ENCODE results near the gene ST6GALNAC3. TPM values are rescaled to one million over a fixed set of nuclear protein-coding genes. Genes with fewer than 3 reads are reported as not detected.

The ST6GALNAC3 gene
- total RNA-seq, 1 donor from 2014 or later: 22.0 TPM

DNA sequence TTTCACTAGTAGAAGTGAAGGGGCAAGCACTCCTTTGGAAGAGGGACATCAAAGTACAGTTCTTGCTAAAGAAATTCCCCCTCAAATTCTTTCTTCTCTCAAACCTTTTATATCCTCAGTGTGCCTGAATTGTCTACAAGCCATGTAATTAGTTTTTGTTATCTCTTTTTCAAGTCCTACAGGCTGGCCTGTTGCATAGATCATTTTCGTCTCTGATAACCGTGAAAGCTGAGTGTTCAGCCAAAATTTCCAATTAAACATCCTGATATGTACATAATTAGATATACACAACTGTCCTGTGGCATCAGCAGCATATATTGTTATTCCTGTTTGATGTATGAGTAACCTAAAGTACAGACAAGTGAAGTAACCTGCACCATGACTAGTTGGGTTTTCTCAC lies 417.2 kb downstream of the ST6GALNAC3 start:
- Mint-ChIP-seq H3K4me1 (peaks cover 16% of the 10 kb centered on the region), H3K4me3 (no peak overlapping the region), H3K9me3 (peaks cover 9% of the 10 kb centered on the region), H3K36me3 (ENCODE audit: low read depth) (peaks cover 22% of the 10 kb centered on the region), H3K27me3 (ENCODE audit: low read depth) (no peaks in the 10 kb centered on the region), H3K27ac (ENCODE audit: unreplicated experiment) (no peak overlapping the region)
- TF ChIP-seq, protein P1, sequence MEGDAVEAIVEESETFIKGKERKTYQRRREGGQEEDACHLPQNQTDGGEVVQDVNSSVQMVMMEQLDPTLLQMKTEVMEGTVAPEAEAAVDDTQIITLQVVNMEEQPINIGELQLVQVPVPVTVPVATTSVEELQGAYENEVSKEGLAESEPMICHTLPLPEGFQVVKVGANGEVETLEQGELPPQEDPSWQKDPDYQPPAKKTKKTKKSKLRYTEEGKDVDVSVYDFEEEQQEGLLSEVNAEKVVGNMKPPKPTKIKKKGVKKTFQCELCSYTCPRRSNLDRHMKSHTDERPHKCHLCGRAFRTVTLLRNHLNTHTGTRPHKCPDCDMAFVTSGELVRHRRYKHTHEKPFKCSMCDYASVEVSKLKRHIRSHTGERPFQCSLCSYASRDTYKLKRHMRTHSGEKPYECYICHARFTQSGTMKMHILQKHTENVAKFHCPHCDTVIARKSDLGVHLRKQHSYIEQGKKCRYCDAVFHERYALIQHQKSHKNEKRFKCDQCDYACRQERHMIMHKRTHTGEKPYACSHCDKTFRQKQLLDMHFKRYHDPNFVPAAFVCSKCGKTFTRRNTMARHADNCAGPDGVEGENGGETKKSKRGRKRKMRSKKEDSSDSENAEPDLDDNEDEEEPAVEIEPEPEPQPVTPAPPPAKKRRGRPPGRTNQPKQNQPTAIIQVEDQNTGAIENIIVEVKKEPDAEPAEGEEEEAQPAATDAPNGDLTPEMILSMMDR (conservative IDR thresholded peaks at IDR 0.05): no peak
- DNase-seq (ENCODE audit: low read depth, low spot score): no peak

DNA sequence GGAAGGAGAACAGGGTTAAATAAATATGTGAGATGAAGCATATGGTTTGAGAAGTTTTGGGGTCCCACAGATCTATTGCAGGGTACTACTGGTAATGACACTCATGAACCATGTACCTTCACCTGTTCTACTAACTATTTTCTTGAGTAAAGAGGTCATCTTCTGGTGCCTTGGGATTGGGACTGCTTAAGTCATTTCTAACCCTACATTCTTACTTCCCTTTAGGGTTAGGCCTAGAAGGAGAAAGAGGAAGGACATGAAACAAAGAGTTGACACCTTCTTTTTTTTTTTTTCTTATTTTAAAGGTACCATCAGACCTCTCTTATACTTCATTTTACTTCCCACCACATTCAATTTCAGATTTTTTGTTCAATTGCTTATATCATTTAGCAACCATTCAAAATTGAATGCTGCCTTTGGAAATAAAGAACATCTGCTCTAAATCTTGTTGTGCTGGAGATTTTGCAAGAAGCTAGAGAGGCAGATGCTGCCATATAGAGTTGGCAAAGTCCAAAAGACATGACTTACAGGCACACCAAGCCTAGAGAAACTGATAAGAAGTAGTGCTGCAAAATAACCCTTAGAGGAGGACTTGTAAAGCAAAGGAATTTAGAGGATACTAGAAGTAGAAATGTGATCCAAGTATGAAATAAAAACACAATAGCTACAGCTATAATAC lies 418.3 kb downstream of the ST6GALNAC3 start:
- TF ChIP-seq, protein P1 (conservative IDR thresholded peaks at IDR 0.05): no peak
- peaks cover 19% of the 10 kb centered on the region for H3K36me3 Mint-ChIP-seq (ENCODE audit: low read depth)
- no peak for DNase-seq (ENCODE audit: low read depth, low spot score)
- H3K27me3 Mint-ChIP-seq (ENCODE audit: low read depth): no peaks in the 10 kb centered on the region
- no peak overlapping the region for H3K27ac Mint-ChIP-seq (ENCODE audit: unreplicated experiment)
- peaks cover 25% of the 10 kb centered on the region for H3K4me1 Mint-ChIP-seq
- peaks cover 3% of the 10 kb centered on the region for H3K9me3 Mint-ChIP-seq
- H3K4me3 Mint-ChIP-seq: no peak overlapping the region

DNA sequence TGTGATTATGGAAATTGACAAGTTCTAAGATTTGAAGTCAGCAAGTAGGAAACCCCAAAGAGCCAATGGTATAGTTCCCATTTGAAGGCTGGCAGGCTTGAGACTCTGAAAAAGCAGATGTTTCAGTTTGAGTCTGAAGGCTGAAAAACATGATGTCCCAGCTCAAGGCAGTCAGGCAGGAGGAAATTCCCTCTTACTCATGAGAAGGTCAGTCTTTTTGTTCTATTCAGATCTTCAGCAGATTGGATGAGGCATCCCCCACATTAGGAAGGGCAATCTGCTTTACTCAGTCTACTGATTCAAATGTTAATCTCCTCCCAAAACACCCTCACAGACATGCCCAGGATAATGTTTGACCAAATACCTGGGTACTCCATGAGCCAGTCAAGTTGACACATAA lies 420.3 kb downstream of the ST6GALNAC3 start:
- Mint-ChIP-seq H3K9me3 (peaks cover 3% of the 10 kb centered on the region), H3K4me1 (peaks cover 37% of the 10 kb centered on the region), H3K4me3 (no peak overlapping the region), H3K27ac (ENCODE audit: unreplicated experiment) (peak overlapping the region; percentile 22), H3K36me3 (ENCODE audit: low read depth) (peaks cover 11% of the 10 kb centered on the region), H3K27me3 (ENCODE audit: low read depth) (no peaks in the 10 kb centered on the region)
- no peak for DNase-seq (ENCODE audit: low read depth, low spot score)
- TF ChIP-seq, protein P1 (conservative IDR thresholded peaks at IDR 0.05): no peak

DNA sequence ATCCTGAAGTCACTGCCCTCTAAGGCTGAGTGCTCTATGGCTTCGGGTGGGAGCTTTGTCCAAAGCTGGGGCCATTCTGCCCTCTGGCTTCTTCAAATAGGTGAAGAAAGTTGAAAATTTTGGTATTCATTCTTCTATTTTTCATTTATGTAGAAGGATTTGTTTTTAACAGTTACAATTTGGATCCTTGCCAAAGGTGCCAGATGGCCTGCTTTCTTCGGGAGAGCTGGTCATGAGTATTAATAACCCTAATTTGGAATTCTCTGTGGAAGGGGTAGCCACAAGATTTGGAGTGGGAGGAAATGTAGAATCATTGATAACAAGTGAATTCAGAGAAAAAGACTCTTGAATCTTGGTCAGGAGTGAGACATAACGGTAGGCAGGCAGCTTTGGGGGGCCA lies 422.3 kb downstream of the ST6GALNAC3 start:
- TF ChIP-seq, protein P1 (conservative IDR thresholded peaks at IDR 0.05): no peak
- H3K4me1 Mint-ChIP-seq: peaks cover 48% of the 10 kb centered on the region
- H3K9me3 Mint-ChIP-seq: no peaks in the 10 kb centered on the region
- H3K27me3 Mint-ChIP-seq (ENCODE audit: low read depth): no peaks in the 10 kb centered on the region
- no peak overlapping the region for H3K27ac Mint-ChIP-seq (ENCODE audit: unreplicated experiment)
- DNase-seq (ENCODE audit: low read depth, low spot score): no peak
- H3K4me3 Mint-ChIP-seq: no peak overlapping the region
- H3K36me3 Mint-ChIP-seq (ENCODE audit: low read depth): peaks cover 6% of the 10 kb centered on the region

DNA sequence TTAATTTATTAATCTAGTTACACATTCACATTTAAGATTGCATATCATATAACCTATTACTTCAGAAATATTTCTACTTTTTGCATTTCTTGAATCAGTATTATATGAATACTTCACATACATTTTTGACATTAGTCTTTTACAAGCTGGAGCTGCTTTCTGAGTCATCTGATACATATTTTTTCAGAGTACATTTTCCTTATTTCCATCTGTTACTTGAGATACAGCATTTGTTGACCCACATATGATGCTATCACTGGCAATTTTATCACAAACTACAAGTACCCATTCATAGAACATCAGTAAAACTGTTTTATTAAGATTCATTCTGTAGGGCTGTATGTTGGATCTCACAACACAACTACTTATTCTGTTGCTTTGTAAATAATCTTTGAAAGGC lies 425.6 kb downstream of the ST6GALNAC3 start:
- H3K4me1 Mint-ChIP-seq: peaks cover 60% of the 10 kb centered on the region
- TF ChIP-seq, protein P1 (conservative IDR thresholded peaks at IDR 0.05): no peak
- no peak for DNase-seq (ENCODE audit: low read depth, low spot score)
- H3K4me3 Mint-ChIP-seq: peak overlapping the region; percentile 25
- no peak overlapping the region for H3K27ac Mint-ChIP-seq (ENCODE audit: unreplicated experiment)
- no peaks in the 10 kb centered on the region for H3K9me3 Mint-ChIP-seq
- peaks cover 4% of the 10 kb centered on the region for H3K36me3 Mint-ChIP-seq (ENCODE audit: low read depth)
- H3K27me3 Mint-ChIP-seq (ENCODE audit: low read depth): no peaks in the 10 kb centered on the region

Data from neural crest cell (in vitro differentiated cells).